K562 treated with DMSO at 1 percent for 48 hours (cell line): ENCODE measurements around the gene LST1. TPM values are rescaled to one million over a fixed set of nuclear protein-coding genes. Genes with fewer than 3 reads are reported as not detected.

Experiments
- total RNA-seq: library from RNA; unstranded; fragments of 300-600 nt; gene quantifications from 2 replicates; pipeline ENCODE4 v1.2.3, GENCODE V29; 2022; ENCODE audit warnings: low replicate concordance; ENCODE audit errors: extremely low read depth

Gene LST1
- total RNA-seq, result not detected in 2 replicates

DNA sequence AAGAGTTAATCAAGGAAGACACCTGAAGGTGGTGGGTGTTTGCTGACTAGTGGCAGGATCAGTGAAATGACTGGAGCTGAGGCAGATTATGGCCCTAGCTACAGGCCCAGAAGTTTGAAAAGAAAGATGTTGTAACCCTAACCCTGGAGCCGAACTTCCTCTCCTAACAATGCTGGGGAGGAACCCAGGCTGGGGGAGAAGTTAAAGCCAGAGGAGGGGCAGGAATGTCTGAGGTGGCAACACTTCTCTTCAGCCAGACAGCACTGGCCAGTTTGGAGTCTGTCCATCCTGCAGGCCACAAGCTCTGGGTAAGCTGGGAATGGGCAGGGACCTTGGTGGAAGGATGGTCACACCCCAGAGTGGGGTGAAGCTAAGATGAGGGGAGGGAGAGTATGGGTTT lies at the start of gene LST1:
Gene LST1 (plus strand): TSS at position 270 of the 400 bp plus-strand sequence. CDS start 1,023 bp downstream, outside the sequence.

DNA sequence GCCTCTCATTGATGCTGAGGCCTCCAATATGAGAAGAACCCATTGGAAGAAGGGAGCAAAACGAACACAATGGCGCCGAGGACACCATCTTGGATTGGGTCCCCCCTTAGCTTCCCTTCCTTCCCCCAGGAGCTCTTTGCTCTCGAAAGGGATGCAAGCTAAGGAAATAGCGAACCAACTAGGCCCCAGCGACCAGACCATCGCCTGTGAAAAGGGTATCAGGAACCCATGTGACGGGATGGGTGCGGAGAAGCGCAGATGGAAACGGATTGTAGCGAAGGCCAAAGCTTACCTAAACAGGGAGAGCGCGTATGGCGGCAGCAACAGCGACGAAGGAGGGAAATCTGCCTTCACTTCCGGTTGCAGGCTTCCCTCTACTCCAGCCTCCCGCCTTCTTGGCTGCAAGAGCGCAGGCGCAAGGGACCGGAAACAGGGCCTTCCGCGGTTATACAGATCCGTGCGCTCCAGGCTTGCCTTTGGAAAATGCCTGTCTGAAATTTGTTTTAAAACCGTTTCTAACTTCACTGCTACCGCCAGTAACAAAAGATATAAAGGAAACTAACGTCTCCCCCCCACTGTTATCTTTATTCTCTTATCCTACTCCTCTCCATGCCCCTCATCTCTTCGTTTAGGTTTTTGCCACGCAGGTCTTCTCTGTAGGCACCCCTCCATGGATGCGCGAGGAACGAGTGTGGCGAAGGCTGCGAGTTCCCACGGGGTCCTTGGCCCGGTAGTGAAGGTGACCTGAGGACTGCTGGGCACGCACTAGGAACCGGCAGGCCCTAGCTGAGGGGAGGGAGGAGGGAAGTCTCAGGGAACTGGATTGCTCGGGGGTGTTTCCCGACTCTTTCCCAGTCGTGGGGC lies 44.2 kb upstream of the LST1 start, which contains the start of gene DDX39B:
Gene DDX39B (minus strand): TSS at position 346 of the 864 bp plus-strand sequence. CDS start 1,471 bp downstream, outside the sequence.

DNA sequence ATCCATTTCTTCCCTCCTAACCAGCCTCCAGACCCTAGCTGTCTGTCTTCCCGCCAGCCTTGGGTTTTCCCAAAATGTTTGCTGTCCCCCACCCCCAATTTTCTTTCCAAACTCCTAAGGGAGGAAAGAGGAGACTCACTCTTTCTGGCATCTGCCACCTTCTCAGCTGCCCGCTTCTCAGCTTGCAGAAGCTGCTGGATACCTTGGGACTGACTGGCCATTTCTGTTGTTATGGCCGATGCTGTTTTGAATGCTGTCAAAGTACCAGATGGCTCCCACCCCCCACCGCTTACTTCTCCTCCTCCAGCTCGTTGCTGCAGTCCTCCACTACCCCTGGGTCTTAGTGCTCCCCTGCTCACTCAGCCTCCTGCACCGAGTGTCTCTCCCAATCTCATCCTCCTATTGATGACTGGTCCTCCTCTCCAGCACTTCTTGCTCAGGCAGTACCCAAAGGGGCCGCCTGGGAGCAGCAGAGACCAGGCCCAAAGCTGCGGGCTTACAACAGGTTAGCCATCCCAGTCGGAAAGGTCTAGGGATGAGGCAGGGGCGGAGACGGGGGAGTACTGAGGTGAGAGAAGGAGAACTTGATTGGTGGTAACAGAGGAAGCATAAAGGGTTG lies 39.6 kb upstream of the LST1 start, which contains the start of gene ATP6V1G2:
Gene ATP6V1G2 (minus strand): TSS at position 270 of the 619 bp plus-strand sequence. CDS start 49 bp downstream, at position 221.

DNA sequence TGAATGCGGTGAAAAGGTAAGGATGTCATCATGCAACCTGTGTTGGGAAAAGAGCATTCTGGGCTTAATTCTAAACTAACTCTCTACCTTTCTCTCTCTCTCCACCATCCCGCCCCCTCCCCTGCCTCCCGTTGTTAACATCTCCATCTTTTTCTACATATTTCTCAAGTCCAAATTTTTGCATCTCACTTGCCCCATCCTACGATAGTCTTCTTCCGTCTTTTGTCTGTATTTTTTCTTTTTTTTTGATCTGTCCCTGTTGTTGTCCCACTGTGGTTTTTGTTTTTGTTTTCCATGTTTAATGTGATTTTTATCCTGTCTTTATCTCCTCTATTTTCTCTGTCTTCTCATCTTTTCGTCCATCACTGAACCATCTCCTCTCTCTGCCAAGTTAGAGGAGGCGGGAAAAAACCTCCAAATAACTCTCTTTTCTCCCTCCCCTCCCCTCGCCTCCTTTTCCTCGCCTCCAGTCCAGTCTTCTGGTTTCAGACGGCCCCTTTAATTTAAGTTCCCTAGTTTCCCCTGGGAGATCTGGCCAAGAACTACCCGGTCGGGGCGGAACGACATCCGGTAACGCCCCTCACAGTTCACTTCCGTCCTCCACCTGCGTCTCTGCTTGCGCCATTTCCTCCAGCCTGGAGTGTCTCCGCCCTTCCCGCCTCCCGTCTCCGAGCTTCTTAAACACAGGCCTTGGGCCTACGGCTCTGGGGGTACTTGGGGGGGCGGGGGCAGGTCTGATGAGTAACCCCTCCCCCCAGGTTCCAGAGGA lies 38.9 kb upstream of the LST1 start, which contains the start of gene NFKBIL1:
Gene NFKBIL1 (plus strand): TSS at position 651 of the 769 bp plus-strand sequence. CDS start 87 bp downstream, at position 738.

DNA sequence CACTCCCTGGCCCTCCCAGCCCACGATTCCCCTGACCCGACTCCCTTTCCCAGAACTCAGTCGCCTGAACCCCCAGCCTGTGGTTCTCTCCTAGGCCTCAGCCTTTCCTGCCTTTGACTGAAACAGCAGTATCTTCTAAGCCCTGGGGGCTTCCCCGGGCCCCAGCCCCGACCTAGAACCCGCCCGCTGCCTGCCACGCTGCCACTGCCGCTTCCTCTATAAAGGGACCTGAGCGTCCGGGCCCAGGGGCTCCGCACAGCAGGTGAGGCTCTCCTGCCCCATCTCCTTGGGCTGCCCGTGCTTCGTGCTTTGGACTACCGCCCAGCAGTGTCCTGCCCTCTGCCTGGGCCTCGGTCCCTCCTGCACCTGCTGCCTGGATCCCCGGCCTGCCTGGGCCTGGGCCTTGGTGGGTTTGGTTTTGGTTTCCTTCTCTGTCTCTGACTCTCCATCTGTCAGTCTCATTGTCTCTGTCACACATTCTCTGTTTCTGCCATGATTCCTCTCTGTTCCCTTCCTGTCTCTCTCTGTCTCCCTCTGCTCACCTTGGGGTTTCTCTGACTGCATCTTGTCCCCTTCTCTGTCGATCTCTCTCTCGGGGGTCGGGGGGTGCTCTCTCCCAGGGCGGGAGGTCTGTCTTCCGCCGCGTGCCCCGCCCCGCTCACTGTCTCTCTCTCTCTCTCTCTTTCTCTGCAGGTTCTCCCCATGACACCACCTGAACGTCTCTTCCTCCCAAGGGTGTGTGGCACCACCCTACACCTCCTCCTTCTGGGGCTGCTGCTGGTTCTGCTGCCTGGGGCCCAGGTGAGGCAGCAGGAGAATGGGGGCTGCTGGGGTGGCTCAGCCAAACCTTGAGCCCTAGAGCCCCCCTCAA lies 13.8 kb upstream of the LST1 start, which contains the start of gene LTA:
Gene LTA (plus strand): TSS at position 249 of the 871 bp plus-strand sequence. CDS start 454 bp downstream, at position 703.

GRCh38 chr6:31575335-31575901 lies 10.7 kb upstream of the LST1 start, which contains the start of gene TNF:
Gene TNF (plus strand): TSS chr6:31575565. CDS start chr6:31575742, 177 bp downstream.

GRCh38 chr6:31582230-31582643 lies 3.8 kb upstream of the LST1 start, which contains the start of gene LTB:
Gene LTB (minus strand): TSS chr6:31582424. CDS start chr6:31582417, 7 bp downstream.

GRCh38 chr6:31614684-31615578 lies 28.9 kb downstream of the LST1 start, which contains the start of gene AIF1:
Gene AIF1 (plus strand): TSS chr6:31615234. CDS start chr6:31615330, 96 bp downstream.

DNA sequence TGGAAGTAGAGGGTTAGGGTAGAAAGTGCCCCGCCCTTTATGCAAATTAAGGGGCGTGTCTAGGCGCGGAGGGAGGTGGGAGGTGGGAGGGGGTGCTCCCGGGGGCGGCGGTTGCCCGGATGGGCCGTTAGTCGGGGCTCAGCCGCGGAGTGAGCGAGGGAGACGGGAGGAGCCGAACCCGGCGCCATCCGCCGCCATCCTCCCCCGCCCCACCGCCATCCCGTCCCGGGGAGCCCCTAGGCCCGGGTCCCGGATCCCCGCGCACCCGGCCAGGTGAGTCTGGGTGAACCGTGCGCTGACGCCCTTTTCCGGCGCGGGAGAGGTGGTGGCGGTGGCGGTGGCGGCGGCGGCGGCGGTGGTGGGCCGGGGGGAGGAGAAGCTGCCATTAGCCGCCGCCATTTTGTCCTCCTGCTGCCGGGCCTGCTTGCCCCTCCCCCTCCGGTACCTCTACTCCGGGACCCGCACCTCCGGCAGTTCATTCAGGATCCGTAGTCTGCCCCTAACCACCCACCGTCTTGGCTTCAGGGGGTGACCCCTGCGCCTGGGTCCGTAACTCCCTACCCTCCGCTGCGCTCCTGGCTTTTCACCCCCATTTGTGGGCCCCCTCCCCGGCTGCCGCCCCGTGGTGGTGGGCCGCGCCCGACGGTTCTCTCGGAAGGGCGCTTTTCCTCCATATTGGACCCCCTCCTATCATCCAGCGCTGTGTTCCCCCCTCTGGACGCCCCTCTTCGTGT lies 34.7 kb downstream of the LST1 start, which contains the start of gene PRRC2A:
Gene PRRC2A (plus strand): TSS at position 130 of the 734 bp plus-strand sequence. CDS start 2,075 bp downstream, outside the sequence.

Other genes starting within 250 kb of the LST1 start
- gene HLA-B, start 229.1 kb upstream of the LST1 start, total RNA-seq, result not detected in 2 replicates
- not detected in 2 replicates for gene MICA, start 182.7 kb upstream of the LST1 start, total RNA-seq
- gene MICB, start 88.1 kb upstream of the LST1 start, total RNA-seq, result not detected in 2 replicates
- gene MCCD1, start 57.3 kb upstream of the LST1 start, total RNA-seq, result not detected in 2 replicates
- gene DDX39B, start 44.3 kb upstream of the LST1 start, total RNA-seq, result not detected in 2 replicates
- gene ATP6V1G2, start 39.7 kb upstream of the LST1 start, total RNA-seq, result not detected in 2 replicates
- gene NFKBIL1, start 38.7 kb upstream of the LST1 start, total RNA-seq, result not detected in 2 replicates
- not detected in 2 replicates for gene LTA, start 14.0 kb upstream of the LST1 start, total RNA-seq
- gene TNF, start 10.7 kb upstream of the LST1 start, total RNA-seq, result not detected in 2 replicates
- not detected in 2 replicates for gene LTB, start 3.9 kb upstream of the LST1 start, total RNA-seq
- gene NCR3, start 6.7 kb downstream of the LST1 start, total RNA-seq, result not detected in 2 replicates
- not detected in 2 replicates for gene AIF1, start 29.0 kb downstream of the LST1 start, total RNA-seq
- 599 TPM in 1 of 2 replicates, not detected in the other for gene PRRC2A, start 34.4 kb downstream of the LST1 start, total RNA-seq
- gene BAG6, start 66.4 kb downstream of the LST1 start, total RNA-seq, result 212 TPM in 1 of 2 replicates, not detected in the other
- gene APOM, start 69.6 kb downstream of the LST1 start, total RNA-seq, result not detected in 2 replicates
- gene C6orf47, start 74.5 kb downstream of the LST1 start, total RNA-seq, result not detected in 2 replicates
- not detected in 2 replicates for gene GPANK1, start 78.7 kb downstream of the LST1 start, total RNA-seq
- 596 TPM in 1 of 2 replicates, not detected in the other for gene CSNK2B, start 79.8 kb downstream of the LST1 start, total RNA-seq
- not detected in 2 replicates for gene LY6G5B, start 83.7 kb downstream of the LST1 start, total RNA-seq
- not detected in 2 replicates for gene LY6G5C, start 94.8 kb downstream of the LST1 start, total RNA-seq
- not detected in 2 replicates for gene ABHD16A, start 117.0 kb downstream of the LST1 start, total RNA-seq
- gene LY6G6F, start 120.6 kb downstream of the LST1 start, total RNA-seq, result not detected in 2 replicates
- not detected in 2 replicates for gene LY6G6D, start 129.1 kb downstream of the LST1 start, total RNA-seq
- not detected in 2 replicates for gene LY6G6C, start 135.5 kb downstream of the LST1 start, total RNA-seq
- gene MPIG6B, start 137.1 kb downstream of the LST1 start, total RNA-seq, result not detected in 2 replicates
- gene DDAH2, start 143.0 kb downstream of the LST1 start, total RNA-seq, result not detected in 2 replicates
- gene CLIC1, start 150.3 kb downstream of the LST1 start, total RNA-seq, result 1,281 TPM in 1 of 2 replicates, not detected in the other
- not detected in 2 replicates for gene MSH5, start 153.7 kb downstream of the LST1 start, total RNA-seq
- not detected in 2 replicates for gene SAPCD1, start 176.4 kb downstream of the LST1 start, total RNA-seq
- gene VWA7, start 191.1 kb downstream of the LST1 start, total RNA-seq, result not detected in 2 replicates
- gene VARS1, start 209.5 kb downstream of the LST1 start, total RNA-seq, result 668 TPM in 1 of 2 replicates, not detected in the other
- not detected in 2 replicates for gene LSM2, start 220.7 kb downstream of the LST1 start, total RNA-seq
- gene HSPA1L, start 229.0 kb downstream of the LST1 start, total RNA-seq, result not detected in 2 replicates
- not detected in 2 replicates for gene HSPA1A, start 229.3 kb downstream of the LST1 start, total RNA-seq
- 760 TPM in 1 of 2 replicates, not detected in the other for gene HSPA1B, start 241.5 kb downstream of the LST1 start, total RNA-seq